GM23338 (cell line): ENCODE results near the gene RNH1. TPM values are rescaled to one million over a fixed set of nuclear protein-coding genes. Genes with fewer than 3 reads are reported as not detected.

ENCODE experiments used
- ATAC-seq: fragments of 200-7000 bp; cut with Tn5 transposase; 3 replicates; pipeline ENCODE4 v1.9.1; 2020
- DNase-seq: peaks from one replicate; pipeline ENCODE4 v3.0.0-alpha.2; 2015; ENCODE audit warnings: low spot score
- H2AFZ ChIP-seq: fragments of 200-600 bp; sonication (generic); 2 replicates; pipeline ENCODE4 v1.8.0; 2016; ENCODE audit warnings: antibody characterized with exemption, mild to moderate bottlenecking, moderate library complexity
- H3F3A ChIP-seq: fragments of 200-600 bp; sonication (generic); replicated peaks from 2 replicates; pipeline ENCODE4 v1.8.0; 2017; ENCODE audit warnings: antibody characterized with exemption, mixed run types, low read depth
- H3K27ac ChIP-seq: fragments of 200-600 bp; sonication (generic); 2 replicates; pipeline ENCODE4 v1.6.1; 2016; ENCODE audit warnings: low read depth
- H3K27me3 ChIP-seq: fragments of 200-600 bp; sonication (generic); 2 replicates; pipeline ENCODE4 v1.8.0; 2016; ENCODE audit warnings: mild to moderate bottlenecking, mixed run types, moderate library complexity; ENCODE audit not compliant: insufficient read depth
- H3K36me3 ChIP-seq: fragments of 200-600 bp; sonication (generic); 2 replicates; pipeline ENCODE4 v1.8.0; 2016; ENCODE audit warnings: mild to moderate bottlenecking; ENCODE audit not compliant: insufficient read depth
- H3K4me1 ChIP-seq: fragments of 200-600 bp; sonication (generic); 2 replicates; pipeline ENCODE4 v1.8.0; 2016; ENCODE audit warnings: mild to moderate bottlenecking, moderate library complexity; ENCODE audit not compliant: insufficient read depth
- H3K4me2 ChIP-seq: fragments of 200-600 bp; sonication (generic); 2 replicates; pipeline ENCODE4 v1.7.1; 2017; ENCODE audit warnings: mixed run types
- H3K4me3 ChIP-seq: fragments of 200-600 bp; sonication (generic); 2 replicates; pipeline ENCODE4 v1.6.1; 2016; ENCODE audit warnings: mixed run types
- H3K79me2 ChIP-seq: fragments of 200-600 bp; sonication (generic); replicated peaks from 2 replicates; pipeline ENCODE4 v1.8.0; 2017; ENCODE audit warnings: mild to moderate bottlenecking; ENCODE audit not compliant: insufficient read depth
- H3K9me2 ChIP-seq: fragments of 200-600 bp; sonication (generic); 2 replicates; pipeline ENCODE4 v1.8.0; 2017; ENCODE audit not compliant: insufficient read depth
- H4K20me1 ChIP-seq: fragments of 200-600 bp; sonication (generic); replicated peaks from 2 replicates; pipeline ENCODE4 v1.8.0; 2017; ENCODE audit warnings: mild to moderate bottlenecking; ENCODE audit not compliant: insufficient read depth
- H3K27ac Mint-ChIP-seq: 2 replicates; pipeline ENCODE4 v1.8.0; 2020; ENCODE audit warnings: inconsistent platforms, mild to moderate bottlenecking, moderate library complexity, mixed read lengths
- H3K27me3 Mint-ChIP-seq: 3 replicates; pipeline ENCODE4 v1.8.0; 2022; ENCODE audit warnings: low read depth, mild to moderate bottlenecking, moderate library complexity, mixed read lengths, inconsistent platforms; ENCODE audit not compliant: insufficient read depth, poor library complexity
- H3K36me3 Mint-ChIP-seq: 3 replicates; pipeline ENCODE4 v1.8.0; 2021; ENCODE audit warnings: low read depth, mild to moderate bottlenecking, inconsistent platforms, moderate library complexity, mixed read lengths
- H3K4me1 Mint-ChIP-seq: 3 replicates; pipeline ENCODE4 v1.8.0; 2020; ENCODE audit warnings: mild to moderate bottlenecking, inconsistent platforms, mixed read lengths
- H3K4me3 Mint-ChIP-seq: 3 replicates; pipeline ENCODE4 v1.8.0; 2021; ENCODE audit warnings: moderate library complexity, mild to moderate bottlenecking, inconsistent platforms, mixed read lengths
- H3K9me3 Mint-ChIP-seq: 3 replicates; pipeline ENCODE4 v1.8.0; 2020; ENCODE audit warnings: moderate library complexity, mild to moderate bottlenecking, inconsistent platforms, mixed read lengths
- CREB1 ChIP-seq: fragments of 250-450 bp; sonication (Bioruptor Pico); IDR thresholded peaks from 2 replicates; pipeline ENCODE4 v1.5.0; 2020; ENCODE audit warnings: low read depth, mild to moderate bottlenecking, moderate library complexity
- EZH2 ChIP-seq: fragments of 200-600 bp; sonication (generic); IDR thresholded peaks from one replicate; pipeline ENCODE4 v1.8.0; 2017; ENCODE audit warnings: antibody characterized with exemption, mild to moderate bottlenecking, low read depth; ENCODE audit not compliant: unreplicated experiment
- EZH2phosphoT487 ChIP-seq: fragments of 200-600 bp; sonication (generic); IDR thresholded peaks from one replicate; pipeline ENCODE4 v1.8.1; 2018; ENCODE audit warnings: antibody characterized with exemption; ENCODE audit not compliant: unreplicated experiment
- JUNB ChIP-seq: IDR thresholded peaks from one replicate; pipeline ENCODE4 v1.6.1; 2016; ENCODE audit warnings: antibody characterized with exemption; ENCODE audit not compliant: unreplicated experiment
- NANOG ChIP-seq: IDR thresholded peaks from 2 replicates; pipeline ENCODE4 v1.6.1; 2016; ENCODE audit warnings: antibody characterized with exemption, borderline replicate concordance
- POLR2AphosphoS5 ChIP-seq: IDR thresholded peaks from 2 replicates; pipeline ENCODE4 v1.6.1; 2016; ENCODE audit warnings: antibody characterized with exemption, low read depth
- STAT1 ChIP-seq: IDR thresholded peaks from one replicate; pipeline ENCODE4 v1.6.1; 2016; ENCODE audit warnings: antibody characterized with exemption; ENCODE audit not compliant: unreplicated experiment
- ZNF114 ChIP-seq: fragments of 250-450 bp; sonication (Bioruptor Pico); IDR thresholded peaks from 2 replicates; pipeline ENCODE4 v1.5.0; 2020; ENCODE audit warnings: mild to moderate bottlenecking, moderate library complexity
- polyA plus RNA-seq: library from polyadenylated mRNA; unstranded; fragments of >200 nt; fragmentation: Nextera tagmentation; extraction: Ambion mirVana; gene quantifications from 2 replicates; pipeline ENCODE4 v1.2.1, GENCODE V29; 2016
- total RNA-seq: library from RNA; depleted of rRNA; stranded (reverse); fragments of >200 nt; shearing (Covaris generic); gene quantifications from 2 replicates; pipeline ENCODE4 v1.2.3, GENCODE V29; 2014
- TF ChIP-seq, protein P1 (sequence below): IDR thresholded peaks from 2 replicates; pipeline ENCODE4 v1.6.1; 2016; ENCODE audit warnings: antibody characterized with exemption
- TF ChIP-seq, protein P2 (sequence below): IDR thresholded peaks from one replicate; pipeline ENCODE4 v1.6.1; 2018; ENCODE audit warnings: antibody characterized with exemption; ENCODE audit not compliant: unreplicated experiment
- TF ChIP-seq, protein P3 (sequence below), 2 experiments: fragments of 200-600 bp in 1 of 2; sonication (generic) in 1 of 2; conservative IDR thresholded peaks; 2 replicates each; pipeline versions ENCODE4 v1.5.1 to v1.6.1; 2016 to 2017; ENCODE audit warnings: antibody characterized with exemption in 2 of 2, low read depth in 2 of 2, mild to moderate bottlenecking in 2 of 2, moderate library complexity in 1 of 2

The RNH1 gene
- total and polyA plus RNA-seq, 2 experiments from 2014 or later = 33.3 to 56.3 TPM

DNA sequence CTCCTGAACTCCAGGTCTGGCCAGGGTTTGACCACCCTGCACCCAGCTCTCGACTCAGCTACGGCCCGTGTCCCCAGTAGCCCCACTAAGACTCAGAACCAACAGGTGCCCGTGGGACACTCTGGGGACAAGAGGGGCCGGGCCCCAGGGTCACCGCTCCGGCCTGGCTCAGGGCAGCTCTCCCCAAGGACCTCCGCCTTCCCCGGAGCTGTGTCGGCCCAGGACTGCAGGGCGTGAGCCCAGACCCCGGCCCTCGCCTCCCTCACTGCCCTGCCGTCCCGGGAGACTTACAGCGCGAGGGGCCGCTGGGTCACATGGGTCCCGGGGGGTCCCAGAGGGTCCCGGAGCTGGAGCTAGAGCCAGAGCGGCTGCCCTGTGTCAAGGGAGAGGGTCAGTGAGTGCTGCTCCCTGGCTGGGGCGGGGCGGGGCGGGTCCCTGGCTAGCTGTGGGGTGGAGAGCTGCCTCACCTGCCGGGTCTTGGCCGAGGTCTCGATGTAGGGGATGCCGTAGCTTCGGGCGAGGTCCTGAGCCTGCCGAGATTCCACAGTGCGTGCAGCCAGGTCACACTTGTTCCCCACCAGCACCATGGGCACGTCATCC, 26.0 kb upstream of the RNH1 start:
- Mint-ChIP-seq H3K4me3 (peak overlapping the region; percentile 41; the same call in 1 of the 3 replicates), H3K36me3 (peaks cover 10% of the 10 kb centered on the region; the same call in 2 of the 3 replicates), H3K27me3 (peaks cover 12% of the 10 kb centered on the region), H3K27ac (no peak overlapping the region), H3K9me3 (peaks cover 2% of the 10 kb centered on the region; the same call in 2 of the 3 replicates), H3K4me1 (peaks cover 3% of the 10 kb centered on the region; the same call in 2 of the 3 replicates)
- Histone ChIP-seq H3K36me3 (no peaks in the 10 kb centered on the region), H3K27ac (no peak overlapping the region), H4K20me1 (0 out of 2 replicates have a peak, but pooled peaks cover 2% of the 10 kb centered on the region), H3K79me2 (no peaks in the 10 kb centered on the region; the same call in 1 of the 2 replicates), H3F3A (peaks cover 11% of the 10 kb centered on the region), H3K4me3 (no peak overlapping the region), H3K4me1 (no peaks in the 10 kb centered on the region; the same call in 1 of the 2 replicates), H3K4me2 (no peak overlapping the region), H2AFZ (no peak overlapping the region), H3K9me2 (no peaks in the 10 kb centered on the region), H3K27me3 (peaks cover 17% of the 10 kb centered on the region; the same call in 1 of the 2 replicates)
- ATAC-seq = no peak
- DNase-seq = no peak
- TF ChIP-seq, protein P1, sequence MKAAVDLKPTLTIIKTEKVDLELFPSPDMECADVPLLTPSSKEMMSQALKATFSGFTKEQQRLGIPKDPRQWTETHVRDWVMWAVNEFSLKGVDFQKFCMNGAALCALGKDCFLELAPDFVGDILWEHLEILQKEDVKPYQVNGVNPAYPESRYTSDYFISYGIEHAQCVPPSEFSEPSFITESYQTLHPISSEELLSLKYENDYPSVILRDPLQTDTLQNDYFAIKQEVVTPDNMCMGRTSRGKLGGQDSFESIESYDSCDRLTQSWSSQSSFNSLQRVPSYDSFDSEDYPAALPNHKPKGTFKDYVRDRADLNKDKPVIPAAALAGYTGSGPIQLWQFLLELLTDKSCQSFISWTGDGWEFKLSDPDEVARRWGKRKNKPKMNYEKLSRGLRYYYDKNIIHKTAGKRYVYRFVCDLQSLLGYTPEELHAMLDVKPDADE = no peak
- TF ChIP-seq CREB1 (CRISPR knock-in tag) = no peak
- TF ChIP-seq, protein P2, sequence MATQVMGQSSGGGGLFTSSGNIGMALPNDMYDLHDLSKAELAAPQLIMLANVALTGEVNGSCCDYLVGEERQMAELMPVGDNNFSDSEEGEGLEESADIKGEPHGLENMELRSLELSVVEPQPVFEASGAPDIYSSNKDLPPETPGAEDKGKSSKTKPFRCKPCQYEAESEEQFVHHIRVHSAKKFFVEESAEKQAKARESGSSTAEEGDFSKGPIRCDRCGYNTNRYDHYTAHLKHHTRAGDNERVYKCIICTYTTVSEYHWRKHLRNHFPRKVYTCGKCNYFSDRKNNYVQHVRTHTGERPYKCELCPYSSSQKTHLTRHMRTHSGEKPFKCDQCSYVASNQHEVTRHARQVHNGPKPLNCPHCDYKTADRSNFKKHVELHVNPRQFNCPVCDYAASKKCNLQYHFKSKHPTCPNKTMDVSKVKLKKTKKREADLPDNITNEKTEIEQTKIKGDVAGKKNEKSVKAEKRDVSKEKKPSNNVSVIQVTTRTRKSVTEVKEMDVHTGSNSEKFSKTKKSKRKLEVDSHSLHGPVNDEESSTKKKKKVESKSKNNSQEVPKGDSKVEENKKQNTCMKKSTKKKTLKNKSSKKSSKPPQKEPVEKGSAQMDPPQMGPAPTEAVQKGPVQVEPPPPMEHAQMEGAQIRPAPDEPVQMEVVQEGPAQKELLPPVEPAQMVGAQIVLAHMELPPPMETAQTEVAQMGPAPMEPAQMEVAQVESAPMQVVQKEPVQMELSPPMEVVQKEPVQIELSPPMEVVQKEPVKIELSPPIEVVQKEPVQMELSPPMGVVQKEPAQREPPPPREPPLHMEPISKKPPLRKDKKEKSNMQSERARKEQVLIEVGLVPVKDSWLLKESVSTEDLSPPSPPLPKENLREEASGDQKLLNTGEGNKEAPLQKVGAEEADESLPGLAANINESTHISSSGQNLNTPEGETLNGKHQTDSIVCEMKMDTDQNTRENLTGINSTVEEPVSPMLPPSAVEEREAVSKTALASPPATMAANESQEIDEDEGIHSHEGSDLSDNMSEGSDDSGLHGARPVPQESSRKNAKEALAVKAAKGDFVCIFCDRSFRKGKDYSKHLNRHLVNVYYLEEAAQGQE = no peak

DNA sequence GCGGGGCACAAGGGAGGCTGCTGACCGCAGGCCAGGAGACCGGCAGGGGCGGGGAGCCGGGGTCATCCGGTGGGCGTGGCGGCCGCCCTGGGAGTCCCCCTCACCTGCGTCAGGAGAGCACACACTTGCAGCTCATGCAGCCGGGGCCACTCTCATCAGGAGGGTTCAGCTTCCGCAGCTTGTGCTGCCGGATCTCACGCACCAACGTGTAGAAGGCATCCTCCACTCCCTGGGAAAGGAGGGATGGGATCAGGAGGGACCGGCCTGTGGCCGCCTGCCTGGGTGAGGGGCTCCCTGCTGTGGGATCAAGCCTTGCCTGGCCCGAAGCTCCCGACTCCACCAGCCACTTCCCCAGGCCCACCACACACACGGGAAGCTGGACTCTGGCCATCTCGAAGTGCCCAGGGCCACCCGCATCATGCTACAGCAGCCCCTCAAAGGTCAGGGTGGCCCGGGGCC, 25.5 kb upstream of the RNH1 start:
- H2AFZ ChIP-seq = no peak overlapping the region
- H3K79me2 ChIP-seq = no peaks in the 10 kb centered on the region; the same call in 1 of the 2 replicates
- Mint-ChIP-seq H3K27ac (no peak overlapping the region), H3K27me3 (peaks cover 13% of the 10 kb centered on the region), H3K4me1 (peaks cover 3% of the 10 kb centered on the region; the same call in 2 of the 3 replicates), H3K4me3 (no peak overlapping the region), H3K9me3 (peaks cover 2% of the 10 kb centered on the region; the same call in 2 of the 3 replicates), H3K36me3 (peaks cover 10% of the 10 kb centered on the region; the same call in 2 of the 3 replicates)
- H3K27ac ChIP-seq = no peak overlapping the region
- H3F3A ChIP-seq = peaks cover 11% of the 10 kb centered on the region
- H3K36me3 ChIP-seq = no peaks in the 10 kb centered on the region
- H3K4me2 ChIP-seq = no peak overlapping the region
- no peaks in the 10 kb centered on the region for H3K4me1 ChIP-seq
- DNase-seq = no peak
- peaks cover 13% of the 10 kb centered on the region; the same call in 1 of the 2 replicates for H3K27me3 ChIP-seq
- ATAC-seq = no peak
- H3K9me2 ChIP-seq = no peaks in the 10 kb centered on the region
- H3K4me3 ChIP-seq = no peak overlapping the region
- H4K20me1 ChIP-seq = 0 out of 2 replicates have a peak, but pooled peaks cover 2% of the 10 kb centered on the region
- no peak for TF ChIP-seq NANOG
- no peak for TF ChIP-seq POLR2AphosphoS5
- no peak for TF ChIP-seq EZH2
- no peak for TF ChIP-seq ZNF114 (CRISPR knock-in tag)
- no peak for TF ChIP-seq STAT1
- TF ChIP-seq, protein P1 = no peak
- no peak for TF ChIP-seq JUNB
- TF ChIP-seq, protein P3, sequence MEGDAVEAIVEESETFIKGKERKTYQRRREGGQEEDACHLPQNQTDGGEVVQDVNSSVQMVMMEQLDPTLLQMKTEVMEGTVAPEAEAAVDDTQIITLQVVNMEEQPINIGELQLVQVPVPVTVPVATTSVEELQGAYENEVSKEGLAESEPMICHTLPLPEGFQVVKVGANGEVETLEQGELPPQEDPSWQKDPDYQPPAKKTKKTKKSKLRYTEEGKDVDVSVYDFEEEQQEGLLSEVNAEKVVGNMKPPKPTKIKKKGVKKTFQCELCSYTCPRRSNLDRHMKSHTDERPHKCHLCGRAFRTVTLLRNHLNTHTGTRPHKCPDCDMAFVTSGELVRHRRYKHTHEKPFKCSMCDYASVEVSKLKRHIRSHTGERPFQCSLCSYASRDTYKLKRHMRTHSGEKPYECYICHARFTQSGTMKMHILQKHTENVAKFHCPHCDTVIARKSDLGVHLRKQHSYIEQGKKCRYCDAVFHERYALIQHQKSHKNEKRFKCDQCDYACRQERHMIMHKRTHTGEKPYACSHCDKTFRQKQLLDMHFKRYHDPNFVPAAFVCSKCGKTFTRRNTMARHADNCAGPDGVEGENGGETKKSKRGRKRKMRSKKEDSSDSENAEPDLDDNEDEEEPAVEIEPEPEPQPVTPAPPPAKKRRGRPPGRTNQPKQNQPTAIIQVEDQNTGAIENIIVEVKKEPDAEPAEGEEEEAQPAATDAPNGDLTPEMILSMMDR (conservative IDR thresholded peaks at IDR 0.05; ENCODE audit: low read depth in 2 of 2) = no peak
- no peak for TF ChIP-seq EZH2phosphoT487
